OCI-LY7 (cell line): ENCODE data around the gene ZSWIM8.

Source experiments
- CTCF ChIP-seq: fragments of 200-600 bp; sonication (generic); conservative IDR thresholded peaks from 2 replicates; pipeline ENCODE4 v1.5.1; 2014; ENCODE audit warnings: mild to moderate bottlenecking, antibody characterized with exemption, low read length, moderate library complexity, mixed read lengths
- EZH2phosphoT487 ChIP-seq: fragments of 200-600 bp; sonication (generic); IDR thresholded peaks from 2 replicates; pipeline ENCODE4 v1.6.1; 2018; ENCODE audit warnings: low read depth, borderline replicate concordance, mild to moderate bottlenecking, mixed run types, antibody characterized with exemption, low read length, moderate library complexity, mixed read lengths

GRCh38 chr10:73848821-73849489, 63.5 kb downstream of the ZSWIM8 start:
- TF ChIP-seq CTCF, result peak; percentile 99
- no peak for TF ChIP-seq EZH2phosphoT487
